NCI-H460 (cell line): Measurements from ENCODE around the gene DNAJA1. TPM values are rescaled to one million over a fixed set of nuclear protein-coding genes. Genes with fewer than 3 reads are reported as not detected.
"Not testable (repeated sequence)": the region's sequence is repeated elsewhere in the genome, so short reads cannot be mapped to it uniquely, and the experiment has no call there.

ENCODE experiments used
- DNase-seq: peaks from one replicate; pipeline ENCODE4 v3.0.0-alpha.2; 2016; ENCODE audit warnings: low read depth; ENCODE audit errors: extremely low read depth
- polyA plus RNA-seq: library from polyadenylated mRNA; depleted of rRNA; stranded (reverse); fragments of >200 nt; gene quantifications from 2 replicates; pipeline ENCODE4 v1.2.3, GENCODE V29; 2014; cell fraction: nucleus; rRNA removed
- total RNA-seq: library from RNA; depleted of rRNA; stranded (reverse); fragments of >200 nt; shearing (Covaris generic); gene quantifications from 2 replicates; pipeline ENCODE4 v1.2.3, GENCODE V29; 2014; rRNA removed

The DNAJA1 gene
- total RNA-seq: 51.1 and 63.2 TPM in 2 replicates
- polyA plus RNA-seq: 52.4 and 67.6 TPM in 2 replicates

- DNase-seq: peak; percentile 84
These were observed at the start of gene DNAJA1 for GRCh38 chr9:33024966-33025571. DNAJA1 (plus strand) TSS chr9:33025273; CDS start chr9:33026485, 1,212 bp downstream.

GRCh38 chr9:32978051-32978450 is 47.0 kb upstream of the DNAJA1 start:
- DNase-seq: no peak

DNA sequence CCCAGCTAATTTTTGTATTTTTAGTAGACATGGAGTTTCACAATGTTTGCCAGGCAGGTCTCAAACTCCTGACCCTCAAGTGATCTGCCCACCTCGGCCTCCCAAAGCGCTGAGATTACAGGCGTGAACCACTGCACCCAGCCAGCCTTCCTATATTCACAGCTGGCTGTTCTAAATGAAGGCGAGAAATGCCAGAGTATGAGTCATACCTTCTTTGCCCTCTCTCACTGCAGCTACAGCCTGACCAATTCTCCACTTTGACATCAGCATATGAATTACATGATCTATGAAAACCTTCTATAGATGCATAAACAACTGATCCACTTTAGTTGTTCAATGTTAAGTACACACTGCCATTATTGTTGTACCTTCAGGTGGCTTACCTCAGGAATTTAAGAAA is 38.1 kb upstream of the DNAJA1 start:
- DNase-seq: no peak

GRCh38 chr9:32989660-32990059 is 35.4 kb upstream of the DNAJA1 start:
- no peak for DNase-seq

GRCh38 chr9:32991897-32992594 is 33.0 kb upstream of the DNAJA1 start:
- DNase-seq: no peak

DNA sequence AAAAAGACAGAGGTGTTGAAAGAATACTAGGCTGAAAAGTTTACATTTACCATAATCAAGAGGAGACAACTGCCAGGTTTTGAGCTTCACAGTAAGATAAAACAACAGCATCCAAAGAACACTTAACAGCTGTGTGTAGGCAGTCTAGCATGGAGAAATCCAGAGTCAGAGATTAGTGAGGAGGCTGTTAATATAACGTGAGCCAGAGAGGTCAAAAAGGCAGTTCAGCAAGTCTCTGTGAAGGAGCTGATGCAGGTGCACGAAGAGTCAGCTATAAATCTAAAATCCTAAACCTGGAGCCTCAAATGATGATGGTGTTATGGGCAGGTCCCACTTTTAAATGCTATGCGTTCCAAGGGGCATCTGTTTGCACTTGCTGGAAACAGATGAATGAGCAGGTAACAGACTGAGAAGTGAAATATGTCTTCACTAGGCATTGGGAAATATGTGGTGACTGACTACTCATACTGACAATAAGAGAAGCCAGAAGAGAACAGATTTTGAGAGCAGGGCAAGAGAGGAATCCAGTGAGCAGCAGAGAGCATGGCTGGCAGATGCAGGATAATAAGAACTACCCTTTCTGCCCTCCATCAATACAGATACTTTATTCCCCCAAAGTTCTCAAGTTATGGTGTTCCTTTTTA is 32.4 kb upstream of the DNAJA1 start:
- DNase-seq: no peak

DNA sequence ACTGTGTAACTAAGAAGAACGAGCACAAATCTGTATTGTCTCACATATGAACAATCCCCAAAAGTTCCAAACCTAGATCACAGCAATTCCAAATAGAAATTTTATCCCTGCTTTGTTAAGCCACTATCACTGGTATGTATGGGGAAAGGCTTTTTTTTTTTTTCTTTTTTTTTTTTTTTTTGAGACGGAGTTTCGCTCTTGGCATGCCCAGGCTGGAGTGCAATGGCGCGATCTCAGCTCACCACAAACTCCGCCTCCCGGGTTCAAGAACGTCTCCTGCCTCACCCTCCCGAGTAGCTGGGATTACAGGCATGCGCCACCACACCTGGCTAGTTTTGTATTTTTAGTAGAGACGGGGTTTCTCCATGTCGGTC is 24.4 kb upstream of the DNAJA1 start:
- DNase-seq: not testable (repeated sequence)

DNA sequence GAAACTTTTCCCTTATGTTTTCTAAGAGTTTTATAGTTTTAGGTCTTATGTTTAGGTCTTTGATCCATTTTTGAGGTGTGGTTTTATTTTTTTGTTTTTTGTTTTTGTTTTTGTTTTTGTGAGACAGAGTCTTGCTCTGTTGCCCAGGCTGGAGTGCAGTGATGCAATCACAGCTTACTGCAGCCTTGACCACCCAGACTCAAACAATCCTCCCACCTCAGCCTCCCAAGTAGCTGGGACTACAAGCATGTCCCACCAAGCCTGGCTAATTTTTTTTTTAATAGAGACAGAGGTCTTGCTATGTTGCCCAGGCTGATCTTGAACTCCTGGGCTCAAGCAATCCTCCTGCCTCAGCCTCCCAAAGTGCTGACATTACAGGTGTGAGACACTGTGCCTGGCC is 19.7 kb upstream of the DNAJA1 start:
- not testable (repeated sequence) for DNase-seq

DNA sequence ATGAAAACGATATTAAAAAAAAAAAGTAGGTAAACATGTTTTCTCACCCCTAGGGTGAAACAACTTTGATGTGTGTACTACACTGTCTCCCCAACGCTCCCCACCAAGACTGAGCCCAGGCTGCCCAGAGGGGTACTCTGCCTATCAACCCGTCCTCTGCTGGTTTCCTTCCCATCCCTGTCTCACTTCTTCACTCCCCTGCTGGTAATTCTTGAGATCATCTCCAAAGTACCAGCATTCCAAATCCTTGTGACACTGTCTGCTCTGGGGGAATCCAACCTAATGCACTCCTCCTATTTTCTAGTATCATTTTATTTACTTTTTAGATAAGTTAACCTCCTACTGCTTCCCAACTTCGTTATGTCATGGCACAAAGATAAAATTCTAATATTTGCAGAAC is 17.3 kb upstream of the DNAJA1 start:
- no peak for DNase-seq

- DNase-seq: no peak
These were observed 13.2 kb upstream of the DNAJA1 start for GRCh38 chr9:33011831-33012230.

- DNase-seq: no peak
These were observed 12.6 kb upstream of the DNAJA1 start for GRCh38 chr9:33012328-33013069.

DNA sequence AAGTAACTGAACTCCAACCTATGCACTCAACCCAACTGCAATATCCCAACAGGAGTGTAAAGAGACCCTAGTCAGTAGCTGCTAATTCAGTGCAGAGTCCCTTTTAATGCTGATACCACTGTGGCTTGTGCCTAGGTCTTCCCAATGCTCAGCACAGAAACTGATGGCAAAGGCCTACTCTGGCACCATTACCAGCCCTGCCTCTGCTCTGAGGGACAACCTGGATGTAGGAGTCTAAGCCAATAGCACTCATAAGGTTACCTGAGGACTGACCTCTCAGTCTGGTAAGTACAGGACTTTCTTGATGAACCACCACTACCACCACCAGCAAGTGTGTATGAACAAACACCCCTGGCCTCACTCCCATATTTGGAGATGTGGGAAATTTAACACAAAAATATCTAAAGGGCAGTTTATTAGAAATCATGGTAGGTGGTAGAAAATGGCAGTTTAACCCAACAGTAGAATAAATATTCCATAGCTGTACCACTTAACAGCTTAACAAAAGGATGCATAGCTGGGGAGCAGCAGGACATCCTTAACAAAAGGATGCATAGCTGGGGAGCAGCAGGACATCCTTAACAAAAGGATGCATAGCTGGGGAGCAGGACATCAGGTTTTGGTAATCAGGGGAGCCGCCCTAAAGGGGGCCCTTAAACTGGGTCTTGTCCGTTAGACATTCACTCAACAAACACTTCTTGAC is 11.0 kb upstream of the DNAJA1 start:
- DNase-seq: no peak

GRCh38 chr9:33014665-33015014 is 10.4 kb upstream of the DNAJA1 start:
- no peak for DNase-seq

DNA sequence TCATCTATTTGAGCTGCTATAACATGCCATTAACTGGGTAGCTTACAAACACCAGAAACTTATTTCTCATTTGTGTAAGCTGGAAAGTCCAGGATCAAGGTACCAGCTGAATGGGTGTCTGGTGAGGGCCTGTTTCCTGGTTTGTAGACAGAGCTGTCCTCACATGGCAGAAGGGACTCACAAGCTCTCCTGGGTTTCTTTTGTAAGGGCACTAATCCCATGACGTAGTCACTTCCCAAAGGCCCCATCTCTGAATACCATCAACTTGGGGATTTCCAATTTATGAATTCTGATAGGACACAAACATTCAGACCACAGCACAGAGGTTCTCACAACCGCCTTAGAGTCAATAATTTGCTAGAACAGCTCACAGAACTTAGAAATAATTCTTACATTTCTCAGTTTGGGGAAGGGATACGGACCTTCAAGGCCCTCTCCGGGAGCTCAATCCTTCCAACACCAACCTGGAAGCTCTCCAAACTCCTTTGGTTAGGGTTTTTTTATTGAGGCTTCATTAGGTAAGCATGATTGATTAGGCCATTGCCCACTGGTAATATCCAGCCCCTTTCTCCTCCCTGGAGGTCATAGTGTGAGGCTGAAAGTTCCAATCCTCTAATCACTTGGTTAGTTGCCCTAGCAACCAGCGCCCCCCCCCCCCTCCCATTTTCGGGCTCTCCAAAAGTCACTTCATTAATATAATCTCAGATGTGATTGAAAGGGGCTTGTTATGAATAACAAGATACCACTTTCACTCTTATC is 7.6 kb upstream of the DNAJA1 start:
- DNase-seq: no peak

- DNase-seq: no peak
These were observed 5.3 kb upstream of the DNAJA1 start for GRCh38 chr9:33019797-33020196.

- DNase-seq: no peak
These were observed 2.8 kb upstream of the DNAJA1 start for GRCh38 chr9:33022303-33022702.

GRCh38 chr9:33022755-33023154 is 2.3 kb upstream of the DNAJA1 start:
- DNase-seq: no peak

DNA sequence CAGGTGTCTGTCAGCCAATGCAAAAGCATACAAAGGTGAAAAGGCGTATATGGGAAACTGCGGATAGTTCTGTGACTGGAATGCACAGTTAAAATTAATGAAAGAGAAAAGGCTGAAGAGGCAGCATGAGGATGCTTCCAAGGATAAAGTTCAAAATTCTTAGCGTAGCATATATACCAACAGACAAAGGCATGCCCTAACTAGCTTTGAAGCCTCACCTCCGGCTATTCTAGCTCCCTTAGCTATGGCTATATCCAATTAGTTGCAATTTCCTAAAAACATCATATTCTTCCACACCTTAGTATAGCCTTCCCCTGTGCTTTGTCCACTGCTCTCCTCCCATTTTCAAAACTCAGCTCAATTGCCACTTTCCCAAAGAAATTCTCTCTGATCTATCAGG is 1.4 kb upstream of the DNAJA1 start:
- no peak for DNase-seq

- no peak for DNase-seq
These were observed 727 bp upstream of the DNAJA1 start for GRCh38 chr9:33024126-33024965.
